VCaP (cell line): Measurements from ENCODE around the gene ZBTB7A.
A peak's percentile ranks its signal among the peaks of the same experiment; 100 is the strongest.

Source experiments
- H3K27ac ChIP-seq: fragments of 450-650 bp; 2 replicates; pipeline ENCODE4 v1.5.1; 2017
- TF ChIP-seq, protein P1 (sequence below): fragments of 450-650 bp; conservative IDR thresholded peaks from 2 replicates; pipeline ENCODE4 v1.5.1; 2017; ENCODE audit warnings: mild to moderate bottlenecking, moderate library complexity

Gene ZBTB7A

DNA sequence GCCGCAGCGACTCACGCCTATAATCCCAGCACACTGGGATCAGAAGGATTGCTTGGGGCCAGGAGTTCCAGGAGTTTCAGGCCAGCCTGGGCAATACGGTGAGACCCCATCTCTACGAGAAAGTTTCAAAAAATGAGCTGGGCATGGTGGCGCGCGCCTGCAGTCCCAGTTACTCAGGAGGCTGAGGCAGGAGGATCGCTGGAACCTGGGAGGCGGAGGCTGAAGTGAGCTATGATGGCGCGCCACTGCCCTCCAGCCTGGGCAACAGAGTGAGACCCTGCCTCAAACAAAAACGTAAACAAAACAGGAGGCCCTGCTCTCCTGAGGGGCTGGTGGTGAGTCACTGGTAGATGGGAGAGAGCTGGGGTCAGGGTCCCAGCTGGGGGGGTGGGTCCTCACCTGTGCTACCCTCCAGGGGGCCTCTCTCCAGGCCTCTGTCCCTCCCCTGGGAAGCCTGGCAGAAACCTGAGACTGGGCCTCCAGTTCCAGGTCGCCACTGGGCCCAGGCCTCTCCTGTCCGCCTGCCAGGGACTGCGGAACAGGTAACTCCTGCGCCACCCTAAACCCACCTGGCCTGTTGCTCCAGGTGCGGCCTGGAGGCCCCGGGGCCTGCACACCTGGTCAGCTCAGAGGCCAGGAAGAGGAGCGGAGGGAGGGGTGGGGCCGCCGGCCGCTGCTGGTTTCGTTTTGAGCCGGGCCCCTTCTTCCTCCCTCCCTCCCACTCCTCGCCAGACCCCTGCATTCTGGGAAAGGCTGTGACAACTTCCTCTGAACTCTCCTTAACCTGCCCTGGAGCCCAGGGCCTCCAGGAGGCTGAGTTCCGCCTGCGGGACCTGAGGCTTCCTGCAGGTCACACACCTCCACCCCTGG is 17.2 kb upstream of the ZBTB7A start:
- H3K27ac ChIP-seq: peak overlapping the region; percentile 75

DNA sequence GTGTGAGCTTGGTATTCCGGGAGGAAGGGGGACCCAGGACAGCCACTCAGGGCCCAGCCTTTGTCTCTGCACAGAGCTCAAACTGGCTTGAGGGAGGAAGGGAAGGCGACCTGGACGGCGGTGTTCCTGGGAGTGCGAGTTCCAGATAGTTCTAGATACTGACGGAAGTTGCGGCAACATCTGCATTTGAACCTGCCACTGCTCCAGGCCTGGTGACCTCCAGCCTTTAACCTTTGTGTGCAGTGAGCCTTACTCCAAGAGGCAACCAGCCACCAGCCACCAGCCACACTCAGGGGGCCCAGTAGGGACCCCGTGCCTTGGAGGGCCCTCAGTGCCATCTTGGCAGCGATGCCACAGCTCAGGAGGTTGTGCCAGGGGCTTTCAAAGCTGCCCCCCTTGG is 15.5 kb upstream of the ZBTB7A start:
- H3K27ac ChIP-seq: no peak overlapping the region
- TF ChIP-seq, protein P1, sequence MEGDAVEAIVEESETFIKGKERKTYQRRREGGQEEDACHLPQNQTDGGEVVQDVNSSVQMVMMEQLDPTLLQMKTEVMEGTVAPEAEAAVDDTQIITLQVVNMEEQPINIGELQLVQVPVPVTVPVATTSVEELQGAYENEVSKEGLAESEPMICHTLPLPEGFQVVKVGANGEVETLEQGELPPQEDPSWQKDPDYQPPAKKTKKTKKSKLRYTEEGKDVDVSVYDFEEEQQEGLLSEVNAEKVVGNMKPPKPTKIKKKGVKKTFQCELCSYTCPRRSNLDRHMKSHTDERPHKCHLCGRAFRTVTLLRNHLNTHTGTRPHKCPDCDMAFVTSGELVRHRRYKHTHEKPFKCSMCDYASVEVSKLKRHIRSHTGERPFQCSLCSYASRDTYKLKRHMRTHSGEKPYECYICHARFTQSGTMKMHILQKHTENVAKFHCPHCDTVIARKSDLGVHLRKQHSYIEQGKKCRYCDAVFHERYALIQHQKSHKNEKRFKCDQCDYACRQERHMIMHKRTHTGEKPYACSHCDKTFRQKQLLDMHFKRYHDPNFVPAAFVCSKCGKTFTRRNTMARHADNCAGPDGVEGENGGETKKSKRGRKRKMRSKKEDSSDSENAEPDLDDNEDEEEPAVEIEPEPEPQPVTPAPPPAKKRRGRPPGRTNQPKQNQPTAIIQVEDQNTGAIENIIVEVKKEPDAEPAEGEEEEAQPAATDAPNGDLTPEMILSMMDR: no peak

More for the DNA sequence above, 17.2 kb upstream of the ZBTB7A start:
- TF ChIP-seq, protein P1: no peak

DNA sequence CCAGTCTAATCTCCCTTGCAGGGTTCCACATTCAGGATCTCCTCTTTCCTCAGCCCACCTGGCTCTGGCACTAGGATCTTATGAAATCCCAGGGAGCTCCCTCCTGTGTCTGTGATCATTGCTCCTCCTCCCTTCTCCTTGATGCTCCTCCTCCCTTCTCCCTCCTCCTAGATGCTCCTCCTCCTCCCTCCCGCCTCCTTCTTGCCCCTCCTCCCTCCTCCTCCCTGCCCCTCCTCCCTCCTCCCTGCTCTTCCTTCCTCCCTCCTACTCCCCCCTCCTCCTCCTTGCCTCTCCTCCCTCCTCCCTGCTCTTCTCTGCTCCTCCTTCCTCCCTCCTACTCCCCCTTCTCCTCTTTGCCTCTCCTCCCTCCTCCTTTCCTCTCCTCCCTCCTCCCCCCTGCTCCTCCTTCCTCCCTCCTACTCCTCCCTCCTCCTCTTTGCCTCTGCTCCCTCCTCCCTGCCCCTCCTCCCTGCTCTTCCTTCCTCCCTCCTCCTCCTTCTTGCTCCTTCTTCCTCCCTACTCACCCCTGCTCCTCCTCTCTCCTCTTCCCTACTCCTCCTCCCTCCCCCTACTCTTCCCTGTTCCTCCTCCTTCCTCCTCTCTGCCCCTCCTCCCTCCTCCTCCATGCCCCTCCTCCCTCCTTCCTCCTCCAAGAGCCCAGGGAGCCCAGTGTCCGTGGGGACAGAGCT is 14.9 kb upstream of the ZBTB7A start:
- H3K27ac ChIP-seq: no peak overlapping the region
- TF ChIP-seq, protein P1: no peak

DNA sequence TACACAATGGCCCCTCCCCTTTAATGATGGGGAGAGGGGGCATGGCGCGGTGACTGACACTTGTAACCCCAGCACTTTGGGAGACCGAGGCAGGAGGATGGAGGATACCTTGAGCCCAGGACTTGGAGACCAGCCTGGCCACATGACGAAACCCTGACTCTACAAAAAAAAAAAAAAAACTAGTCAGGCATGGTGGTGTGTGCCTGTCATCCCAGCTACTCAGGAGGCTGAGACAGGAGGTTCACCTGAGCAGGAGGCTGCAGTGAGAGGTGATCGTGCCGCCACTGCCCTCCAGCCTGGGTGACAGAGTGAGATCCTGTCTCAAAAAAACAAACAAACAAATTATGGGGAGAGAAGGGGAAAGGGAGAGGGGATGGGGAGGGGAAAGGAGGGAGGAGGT is 13.8 kb upstream of the ZBTB7A start:
- no peak overlapping the region for H3K27ac ChIP-seq
- TF ChIP-seq, protein P1: no peak

DNA sequence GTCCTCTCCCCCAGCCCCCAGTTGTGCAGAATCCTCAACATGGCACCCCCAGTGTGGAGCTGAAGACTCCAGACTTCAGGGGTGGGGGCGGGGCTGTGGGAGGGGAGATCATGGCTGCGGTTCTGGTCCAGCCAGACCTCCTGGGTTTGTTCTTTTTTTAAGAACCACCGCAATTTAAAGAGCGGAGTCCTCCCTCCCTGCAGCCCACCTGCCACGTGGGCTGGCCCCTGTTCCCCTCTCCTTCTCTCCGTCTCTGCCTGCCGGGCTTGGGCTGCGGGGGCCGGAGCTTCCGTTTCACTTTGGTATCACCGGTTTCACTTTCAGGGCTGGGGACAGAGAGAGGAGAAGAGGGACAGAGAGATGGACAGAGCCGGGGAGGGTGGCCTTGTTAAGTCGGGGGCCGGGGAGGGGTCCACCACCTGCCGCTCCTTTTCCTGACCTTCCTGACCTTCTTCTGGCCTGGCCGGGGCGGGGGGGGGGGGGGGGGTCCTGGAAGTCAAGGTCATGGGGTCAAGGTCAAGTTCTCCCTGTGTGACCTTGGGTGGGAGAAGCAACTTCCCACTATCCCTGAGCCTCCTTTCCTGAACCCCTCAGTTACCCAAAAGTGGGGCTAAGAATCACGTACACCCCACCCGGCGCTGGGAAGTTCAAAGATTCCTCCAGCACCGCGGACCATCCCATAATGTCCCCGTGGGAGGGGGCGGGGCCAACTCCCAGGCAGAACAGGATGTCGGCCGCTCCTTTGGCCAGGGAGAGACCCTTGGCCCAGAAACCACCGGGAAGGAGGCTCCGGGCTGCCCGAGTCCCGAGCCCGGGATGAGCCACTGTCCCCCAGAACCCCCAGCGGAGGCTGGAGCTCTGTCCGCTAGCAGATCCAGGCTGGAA is 11.3 kb upstream of the ZBTB7A start:
- peak overlapping the region; percentile 40; the same call in 1 of the 2 replicates for H3K27ac ChIP-seq
- TF ChIP-seq, protein P1: no peak

DNA sequence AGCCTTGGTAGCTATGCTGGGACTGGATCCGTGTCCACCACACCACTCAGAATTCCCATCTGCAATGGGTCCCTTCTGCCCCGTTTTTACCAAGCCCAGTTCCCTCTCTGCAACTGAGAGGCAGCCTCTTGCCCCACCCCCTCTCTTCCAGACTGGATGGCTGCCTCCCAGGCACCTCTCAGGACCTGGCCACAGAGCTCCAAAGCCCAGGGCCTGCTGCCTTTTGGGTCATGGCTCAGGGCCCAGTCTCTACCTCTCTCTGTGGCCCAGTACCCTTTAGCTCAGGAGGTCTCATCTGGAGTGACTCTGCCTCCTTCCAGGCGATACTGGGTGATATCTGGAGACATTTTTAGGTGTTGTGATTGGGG is 10.3 kb upstream of the ZBTB7A start:
- no peak overlapping the region for H3K27ac ChIP-seq
- TF ChIP-seq, protein P1: no peak

DNA sequence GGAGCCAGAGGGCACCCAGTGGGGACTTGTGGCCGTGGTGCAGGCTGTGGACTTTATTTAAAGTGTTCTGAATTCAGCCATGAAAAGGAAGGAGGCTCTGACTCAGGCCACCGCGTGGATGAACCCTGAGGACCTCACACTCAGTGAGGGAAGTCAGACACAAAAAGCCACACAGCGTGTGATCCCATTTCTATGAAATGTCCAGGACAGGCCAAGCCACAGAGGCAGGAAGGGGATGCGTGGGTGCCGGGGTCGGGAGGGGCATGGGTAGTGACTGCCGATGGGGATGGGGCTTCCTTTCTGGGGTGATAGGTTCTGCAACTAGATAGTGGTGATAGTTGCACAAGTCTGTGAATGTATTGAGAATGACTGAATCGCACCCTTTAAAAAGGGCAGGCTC is 8.7 kb upstream of the ZBTB7A start:
- no peak overlapping the region for H3K27ac ChIP-seq
- TF ChIP-seq, protein P1: no peak
